Measurements from ENCODE around the gene SERPINE2. TPM values are rescaled to one million over a fixed set of nuclear protein-coding genes. Genes with fewer than 3 reads are reported as not detected.
"Not testable (repeated sequence)": the region's sequence is repeated elsewhere in the genome, so short reads cannot be mapped to it uniquely, and the experiment has no call there.

SERPINE2 gene
- total and polyA plus RNA-seq, 2 donors (not counting 3 experiments of a cell fraction or from before 2014, with no cell fraction given) = 4.0 to 8.8 TPM

DNA sequence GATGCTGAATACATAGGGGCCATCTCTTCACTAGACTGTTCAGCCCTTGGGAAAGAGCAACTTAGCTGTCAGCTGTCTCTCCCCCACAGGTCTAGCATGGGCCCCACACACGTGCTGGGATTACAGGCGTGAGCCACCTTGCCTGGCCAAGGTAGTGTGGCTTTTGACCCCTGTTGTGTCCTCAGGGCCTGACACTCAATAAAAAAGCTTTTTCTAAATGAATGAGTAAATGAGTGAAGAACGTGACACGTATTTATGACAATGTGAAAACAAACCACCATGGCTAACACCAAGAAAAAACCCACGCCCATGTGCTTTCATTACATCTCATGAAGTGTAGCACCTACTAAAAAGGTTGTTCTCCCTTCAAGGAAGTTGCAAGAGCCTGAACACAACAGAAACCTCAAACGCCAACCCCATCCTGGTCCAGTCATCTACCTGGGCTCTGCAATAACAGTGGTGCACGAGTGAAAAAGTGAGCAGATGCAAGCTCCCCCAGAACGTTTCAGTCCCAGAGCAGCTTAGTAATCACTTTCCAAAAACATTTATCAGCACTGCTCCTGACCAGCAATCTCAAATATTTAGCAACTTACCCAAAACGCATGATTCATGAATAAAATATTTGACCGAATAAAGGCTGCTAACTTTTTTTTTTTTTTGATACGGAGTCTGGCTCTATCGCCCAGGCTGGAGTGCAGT lies 97.4 kb downstream of the SERPINE2 start:
- Histone ChIP-seq H3K9me1 (replicated peaks; ENCODE audit: control insufficient read depth, extremely low read depth, insufficient read depth, low read length) (no peaks in the 10 kb centered on the region), H3K4me2 (ENCODE audit: insufficient read depth, low read length) (peak overlapping the region; percentile 41), H3K79me2 (ENCODE audit: control insufficient read depth, insufficient read depth, low read length) (peaks cover 70% of the 10 kb centered on the region), H3K36me3 (ENCODE audit: control insufficient read depth in 2 of 2, extremely low read depth in 1 of 2, insufficient read depth in 2 of 2, low read length in 2 of 2) (no peaks in the 10 kb centered on the region), H2AFZ (ENCODE audit: low read depth, low read length) (no peak overlapping the region), H3K27me3 (ENCODE audit: control insufficient read depth in 2 of 2, insufficient read depth in 2 of 2, low read length in 2 of 2) (no peaks in the 10 kb centered on the region), H3K9me3 (replicated peaks; ENCODE audit: control insufficient read depth, insufficient read depth, low read length) (no peaks in the 10 kb centered on the region), H4K20me1 (replicated peaks; ENCODE audit: control insufficient read depth, extremely low read depth, insufficient read depth, low read length) (no peaks in the 10 kb centered on the region), H3K27ac (ENCODE audit: insufficient read depth, low read depth, low read length) (peak overlapping the region; percentile 14), H3K4me1 (ENCODE audit: control insufficient read depth, extremely low read depth, insufficient read depth, low read length) (peaks cover 42% of the 10 kb centered on the region), H3K4me3 (replicated peaks in 1 of 3; ENCODE audit: insufficient read depth in 1 of 3, low read depth in 1 of 3, low read length in 3 of 3) (no peak overlapping the region), H3K9ac (replicated peaks; ENCODE audit: extremely low read depth, insufficient read depth, low read length) (no peak overlapping the region)
- intact Hi-C loops (cut with micrococcal nuclease) = loop anchor here (2.0 to 10.0 kb wide), 3 partner anchors 34 to 1003 kb away; no protein-coding TSS in a partner anchor
- POLR2A ChIA-PET = interaction anchor here (0.6 kb wide), 1 partner anchor 78 kb away, joined by 6 read pairs; no protein-coding TSS in a partner anchor
- CTCF ChIA-PET = interaction anchor here (0.7 to 2.2 kb wide), 3 partner anchors 18 to 28 kb away, joined by 3 to 8 read pairs (median 4); no protein-coding TSS in a partner anchor
- BruUV-seq (replicated peaks) = no TSS peak
- DNase-seq (ENCODE audit: low read depth, low spot score) (peak; percentile 42), FAIRE-seq (peak; percentile 75)
- dilution Hi-C loops (cut with MboI; ENCODE audit: extremely low pct_ligation_motif_present, low sequenced_read_pairs) = no loop called here
- TF ChIP-seq, protein P1, sequence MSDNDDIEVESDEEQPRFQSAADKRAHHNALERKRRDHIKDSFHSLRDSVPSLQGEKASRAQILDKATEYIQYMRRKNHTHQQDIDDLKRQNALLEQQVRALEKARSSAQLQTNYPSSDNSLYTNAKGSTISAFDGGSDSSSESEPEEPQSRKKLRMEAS (IDR thresholded peaks at IDR 0.05; ENCODE audit: insufficient read depth, insufficient read length) = no peak
- TF ChIP-seq POLR2AphosphoS5 (IDR thresholded peaks at IDR 0.05; ENCODE audit: insufficient read depth, low read depth, low read length) = no peak
- no peak for TF ChIP-seq EZH2 (IDR thresholded peaks at IDR 0.05; ENCODE audit: borderline replicate concordance, low read depth, low read length, severe bottlenecking)
- TF ChIP-seq FOS (IDR thresholded peaks at IDR 0.05; ENCODE audit: borderline replicate concordance, insufficient read depth, low read length) = peak; percentile 43
- no peak for TF ChIP-seq CTCF (IDR thresholded peaks at IDR 0.05; ENCODE audit: extremely low read depth in 1 of 2, insufficient read depth in 1 of 2, low read depth in 1 of 2, low read length in 2 of 2)
- TF ChIP-seq JUN (IDR thresholded peaks at IDR 0.05; ENCODE audit: borderline replicate concordance, insufficient read depth, insufficient read length, low read depth) = peak; percentile 3
- TF ChIP-seq GATA2 (IDR thresholded peaks at IDR 0.05; ENCODE audit: insufficient read depth, insufficient read length, low read depth, low read length) = no peak
- no peak for TF ChIP-seq MYC (IDR thresholded peaks at IDR 0.05; ENCODE audit: low read depth, low read length)
- no peak for TF ChIP-seq POLR2A (IDR thresholded peaks at IDR 0.05; ENCODE audit: low read depth, low read length)

GRCh38 chr2:223939438-223939837 lies 99.6 kb downstream of the SERPINE2 start:
- BruUV-seq (replicated peaks); H3K27me3 ChIP-seq (ENCODE audit: control insufficient read depth in 2 of 2, insufficient read depth in 2 of 2, low read length in 2 of 2); H3K27ac ChIP-seq (ENCODE audit: insufficient read depth, low read depth, low read length); H3K36me3 ChIP-seq (ENCODE audit: control insufficient read depth in 2 of 2, extremely low read depth in 1 of 2, insufficient read depth in 2 of 2, low read length in 2 of 2); FAIRE-seq; H3K9ac ChIP-seq (replicated peaks; ENCODE audit: extremely low read depth, insufficient read depth, low read length); H3K9me1 ChIP-seq (replicated peaks; ENCODE audit: control insufficient read depth, extremely low read depth, insufficient read depth, low read length); dilution Hi-C loops (cut with MboI; ENCODE audit: extremely low pct_ligation_motif_present, low sequenced_read_pairs); H4K20me1 ChIP-seq (replicated peaks; ENCODE audit: control insufficient read depth, extremely low read depth, insufficient read depth, low read length); POLR2A ChIA-PET; H2AFZ ChIP-seq (ENCODE audit: low read depth, low read length); DNase-seq (ENCODE audit: low read depth, low spot score); intact Hi-C loops (cut with micrococcal nuclease); H3K4me3 ChIP-seq (replicated peaks in 1 of 3; ENCODE audit: insufficient read depth in 1 of 3, low read depth in 1 of 3, low read length in 3 of 3); H3K4me2 ChIP-seq (ENCODE audit: insufficient read depth, low read length); H3K9me3 ChIP-seq (replicated peaks; ENCODE audit: control insufficient read depth, insufficient read depth, low read length); CTCF ChIA-PET: not testable (repeated sequence)
- Histone ChIP-seq H3K4me1 (ENCODE audit: control insufficient read depth, extremely low read depth, insufficient read depth, low read length) (peaks cover 41% of the 10 kb centered on the region), H3K79me2 (ENCODE audit: control insufficient read depth, insufficient read depth, low read length) (peaks cover 86% of the 10 kb centered on the region)

Measured in endothelial cell of umbilical vein (primary cell).